ENCODE data around the gene HK1.

The HK1 gene

DNA sequence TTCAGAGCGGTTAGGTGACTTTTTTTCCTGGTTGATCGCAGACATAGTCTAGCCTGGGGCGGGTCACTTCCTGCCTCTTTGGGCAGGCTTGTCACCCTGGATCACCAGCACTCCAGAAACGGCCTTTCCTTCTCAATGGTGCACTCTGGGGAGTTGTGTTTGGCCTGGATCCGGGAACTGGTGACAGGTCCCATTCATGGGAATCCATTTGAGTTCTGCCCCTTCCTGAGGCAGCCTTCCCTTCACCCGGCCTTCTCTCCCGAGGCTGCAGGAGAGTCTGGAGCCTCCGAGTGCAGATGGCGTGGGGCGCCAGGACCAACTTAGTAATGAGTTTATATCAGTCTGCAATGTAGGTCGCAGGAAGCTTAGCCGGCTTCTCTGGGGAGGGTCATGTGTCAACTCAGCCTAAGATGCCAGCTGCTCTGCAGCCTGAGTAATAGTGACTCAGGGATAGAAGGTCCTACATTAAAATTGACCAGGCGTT, 84.2 kb downstream of the HK1 start:
- no peaks in the 10 kb centered on the region for H3K9me3 Mint-ChIP-seq
- peaks cover 28% of the 10 kb centered on the region for H3K4me1 Mint-ChIP-seq
- DNase-seq (ENCODE audit: low spot score in 2 of 2) = no peak
- peak overlapping the region; percentile 71 for H3K27ac Mint-ChIP-seq
- ATAC-seq (ENCODE audit: low read depth) = no peak
- no peaks in the 10 kb centered on the region for H3K27me3 Mint-ChIP-seq
- no peak overlapping the region for H3K4me3 Mint-ChIP-seq
- peaks cover 15% of the 10 kb centered on the region for H3K36me3 Mint-ChIP-seq

DNA sequence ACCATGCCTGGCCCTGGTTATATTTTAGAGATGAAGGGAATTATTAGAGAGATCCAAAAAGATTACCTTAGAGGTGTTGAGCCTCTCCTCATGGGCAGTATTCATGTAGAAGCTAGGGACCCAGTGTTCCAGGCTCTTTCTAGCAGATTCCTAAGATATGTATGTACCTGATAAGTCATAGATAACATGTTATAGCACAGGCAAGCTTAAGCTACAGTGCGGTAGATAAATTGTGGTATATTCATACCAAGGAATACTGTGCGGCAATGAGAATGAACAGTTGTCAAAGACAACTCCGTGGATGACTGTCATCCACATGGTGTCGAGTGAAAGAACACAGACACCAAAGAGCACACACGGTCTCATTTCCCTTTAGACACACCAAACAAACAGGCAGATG, 85.4 kb downstream of the HK1 start:
- Mint-ChIP-seq H3K36me3 (peaks cover 19% of the 10 kb centered on the region), H3K4me1 (peaks cover 22% of the 10 kb centered on the region)

DNA sequence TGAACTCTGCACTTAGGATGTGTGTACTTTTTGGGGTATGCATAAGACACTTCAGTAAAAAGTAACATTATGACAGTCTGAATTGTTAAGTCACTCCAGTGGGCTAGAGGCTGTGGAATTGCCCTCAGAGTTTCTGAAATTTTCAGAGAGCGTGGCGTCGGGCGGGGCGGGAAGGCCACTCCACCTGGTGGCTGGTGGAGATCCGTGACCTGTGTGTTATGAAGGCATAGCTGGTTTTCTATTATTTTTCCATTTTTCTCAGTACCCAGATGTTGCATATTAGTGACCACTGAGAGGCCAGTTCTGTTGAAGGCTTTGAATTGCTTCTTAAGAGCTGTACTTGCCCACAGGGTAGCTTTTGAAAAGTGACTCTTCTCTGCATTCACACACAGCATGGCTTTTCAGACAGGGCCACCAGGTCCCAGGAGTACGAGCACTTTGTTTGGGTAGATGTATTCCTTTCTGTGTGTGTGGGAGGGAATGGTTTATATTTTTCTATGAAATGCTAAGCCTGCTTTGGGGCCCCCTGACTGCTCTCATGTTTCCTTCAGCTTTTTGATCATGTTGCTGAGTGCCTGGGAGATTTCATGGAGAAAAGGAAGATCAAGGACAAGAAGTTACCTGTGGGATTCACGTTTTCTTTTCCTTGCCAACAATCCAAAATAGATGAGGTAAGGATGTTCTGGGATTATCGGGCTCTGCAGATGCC, 86.1 kb downstream of the HK1 start:
- Mint-ChIP-seq H3K4me3 (no peak overlapping the region), H3K36me3 (peaks cover 23% of the 10 kb centered on the region), H3K27ac (peak overlapping the region; percentile 71), H3K27me3 (no peaks in the 10 kb centered on the region), H3K9me3 (no peaks in the 10 kb centered on the region), H3K4me1 (peaks cover 19% of the 10 kb centered on the region)
- ATAC-seq (ENCODE audit: low read depth) (no peak), DNase-seq (ENCODE audit: low spot score in 2 of 2) (no peak)

More for the DNA sequence above, 85.4 kb downstream of the HK1 start:
- no peaks in the 10 kb centered on the region for H3K9me3 Mint-ChIP-seq
- DNase-seq (ENCODE audit: low spot score in 2 of 2) = no peak
- H3K27ac Mint-ChIP-seq = peak overlapping the region; percentile 71
- H3K4me3 Mint-ChIP-seq = no peak overlapping the region
- ATAC-seq (ENCODE audit: low read depth) = no peak
- no peaks in the 10 kb centered on the region for H3K27me3 Mint-ChIP-seq

DNA sequence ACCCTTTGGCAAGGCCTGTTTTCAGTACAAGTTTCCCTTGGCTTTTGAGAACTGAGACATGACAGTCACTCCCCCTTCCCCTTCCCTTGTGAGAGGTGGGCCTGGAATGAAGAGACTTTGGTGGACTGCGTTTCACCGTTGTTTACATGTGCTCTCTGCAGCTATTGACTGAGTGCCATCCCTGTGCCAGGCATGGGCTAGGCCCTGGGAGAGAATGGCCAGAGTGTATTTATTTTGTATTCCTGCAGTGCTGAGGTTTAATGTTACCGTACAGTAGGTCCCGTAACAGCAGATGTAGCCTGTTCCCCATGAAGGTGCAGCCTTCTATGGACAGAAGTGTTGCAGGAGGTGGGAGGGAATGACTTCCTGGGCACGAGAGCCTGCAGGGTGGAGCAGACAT, 88.4 kb downstream of the HK1 start:
- peaks cover 31% of the 10 kb centered on the region for H3K36me3 Mint-ChIP-seq
- H3K9me3 Mint-ChIP-seq = no peaks in the 10 kb centered on the region
- ATAC-seq (ENCODE audit: low read depth) (no peak), DNase-seq (ENCODE audit: low spot score in 2 of 2) (no peak)
- H3K27me3 Mint-ChIP-seq = no peaks in the 10 kb centered on the region
- H3K4me1 Mint-ChIP-seq = peaks cover 5% of the 10 kb centered on the region
- H3K4me3 Mint-ChIP-seq = no peak overlapping the region
- H3K27ac Mint-ChIP-seq = no peak overlapping the region

DNA sequence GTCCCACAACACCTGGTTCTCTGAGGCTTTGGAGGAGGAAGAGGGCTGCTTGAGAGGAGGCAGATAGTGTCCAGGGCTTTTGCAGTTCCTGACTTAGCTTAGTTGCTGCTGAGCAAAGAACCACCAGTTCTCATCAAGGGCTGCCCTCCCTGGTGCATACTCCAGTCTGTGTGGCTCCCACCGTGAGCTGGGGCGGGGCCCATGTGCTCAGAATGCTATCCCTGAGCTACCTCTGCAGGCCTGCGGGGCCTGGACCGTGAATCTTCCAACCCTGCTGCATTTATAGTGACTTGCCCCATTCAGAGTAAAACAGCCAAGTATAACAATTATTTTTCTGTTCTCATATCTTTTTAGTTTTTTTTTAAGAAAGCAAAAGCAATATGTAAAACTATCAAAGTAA, 89.2 kb downstream of the HK1 start:
- peaks cover 5% of the 10 kb centered on the region for H3K4me1 Mint-ChIP-seq
- ATAC-seq (ENCODE audit: low read depth) = no peak
- no peaks in the 10 kb centered on the region for H3K27me3 Mint-ChIP-seq
- no peak overlapping the region for H3K27ac Mint-ChIP-seq
- no peak for DNase-seq (ENCODE audit: low spot score in 2 of 2)
- H3K36me3 Mint-ChIP-seq = peaks cover 34% of the 10 kb centered on the region
- no peak overlapping the region for H3K4me3 Mint-ChIP-seq
- no peaks in the 10 kb centered on the region for H3K9me3 Mint-ChIP-seq

DNA sequence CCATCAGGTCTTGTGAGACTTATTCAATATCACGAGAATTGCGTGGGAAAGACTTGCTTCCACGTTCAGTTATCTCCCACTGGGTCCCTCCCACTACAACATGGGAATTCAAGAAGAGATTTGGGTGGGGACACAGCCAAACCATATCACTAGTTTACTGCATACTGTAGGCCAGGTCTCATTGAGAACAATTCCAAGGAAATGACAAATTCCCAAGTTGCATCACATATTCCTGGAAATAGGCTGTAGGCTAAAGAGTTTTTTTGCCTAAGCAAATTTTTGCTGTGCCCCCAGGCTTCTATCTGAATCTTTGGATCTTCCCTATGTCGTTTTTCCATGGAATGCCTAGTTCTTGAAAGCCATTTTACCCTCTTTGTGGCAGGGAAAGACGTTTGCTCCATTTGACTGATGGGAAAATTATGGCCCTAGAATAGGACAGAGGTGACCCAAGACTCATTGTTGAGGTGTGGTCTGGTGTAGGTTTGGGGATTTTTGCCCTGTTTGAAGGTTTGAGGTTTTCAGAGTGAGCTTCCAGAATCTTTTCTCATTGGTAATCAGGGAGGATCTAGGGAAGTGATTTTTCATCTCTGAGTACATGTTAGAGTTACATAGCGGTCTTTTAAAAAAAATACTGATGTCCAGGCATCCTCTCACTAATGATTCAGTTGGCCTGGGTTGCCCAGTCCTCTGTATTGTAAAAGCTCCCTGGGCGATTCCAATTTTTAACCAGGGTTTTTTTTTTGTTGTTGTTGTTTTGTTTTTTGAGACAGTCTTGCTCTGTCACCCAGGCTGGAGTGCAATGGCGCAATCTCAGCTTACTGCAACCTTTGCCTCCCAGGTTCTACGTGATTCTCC, 94.1 kb downstream of the HK1 start:
- no peaks in the 10 kb centered on the region for H3K27me3 Mint-ChIP-seq
- peaks cover 33% of the 10 kb centered on the region for H3K36me3 Mint-ChIP-seq
- no peaks in the 10 kb centered on the region for H3K9me3 Mint-ChIP-seq
- H3K27ac Mint-ChIP-seq = peak overlapping the region; percentile 11
- peaks cover 6% of the 10 kb centered on the region for H3K4me1 Mint-ChIP-seq
- H3K4me3 Mint-ChIP-seq = no peak overlapping the region
- DNase-seq (ENCODE audit: low spot score in 2 of 2) = no peak
- ATAC-seq (ENCODE audit: low read depth) = no peak

DNA sequence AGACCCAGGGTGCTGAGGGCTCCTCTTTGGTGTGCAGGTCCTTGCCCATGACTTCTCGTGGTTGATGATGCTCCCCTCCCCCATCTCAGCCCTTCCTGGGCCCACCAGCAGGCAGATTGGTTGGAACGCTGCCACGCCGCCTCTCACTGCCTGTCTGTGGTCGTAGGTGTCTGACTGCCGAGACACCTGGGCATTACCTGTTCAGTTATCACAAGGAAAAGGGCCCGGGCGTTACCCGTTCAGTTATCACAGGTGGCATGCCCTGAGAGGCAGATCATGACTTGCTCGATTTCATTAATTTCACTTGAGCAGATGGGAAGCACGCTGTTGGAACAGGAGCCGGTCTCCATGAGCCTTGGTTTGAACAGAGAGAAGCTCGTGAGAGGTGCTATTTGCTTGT, 95.9 kb downstream of the HK1 start:
- Mint-ChIP-seq H3K4me3 (no peak overlapping the region), H3K27ac (peak overlapping the region; percentile 15), H3K4me1 (peaks cover 15% of the 10 kb centered on the region), H3K9me3 (no peaks in the 10 kb centered on the region), H3K36me3 (peaks cover 36% of the 10 kb centered on the region), H3K27me3 (no peaks in the 10 kb centered on the region)
- no peak for ATAC-seq (ENCODE audit: low read depth)
- no peak for DNase-seq (ENCODE audit: low spot score in 2 of 2)

DNA sequence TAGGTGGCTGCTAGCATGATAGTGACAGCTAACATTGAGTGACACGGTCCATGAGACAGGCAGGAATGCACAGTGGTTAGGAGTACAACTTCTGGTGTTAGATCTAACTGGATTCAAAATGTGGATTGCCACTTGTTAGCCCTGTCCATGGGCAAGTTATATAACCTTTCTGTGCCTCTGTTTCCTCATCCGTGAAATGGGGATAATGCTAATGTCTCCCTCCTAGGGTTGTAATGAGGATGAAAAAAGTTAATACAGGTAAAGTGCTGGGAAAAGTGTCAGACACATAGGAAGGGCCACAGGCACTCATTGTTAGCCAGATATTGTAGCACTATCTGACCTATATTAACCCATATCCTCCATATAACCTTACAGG, 96.6 kb downstream of the HK1 start:
- peaks cover 35% of the 10 kb centered on the region for H3K36me3 Mint-ChIP-seq
- no peak overlapping the region for H3K4me3 Mint-ChIP-seq
- no peak for ATAC-seq (ENCODE audit: low read depth)

DNA sequence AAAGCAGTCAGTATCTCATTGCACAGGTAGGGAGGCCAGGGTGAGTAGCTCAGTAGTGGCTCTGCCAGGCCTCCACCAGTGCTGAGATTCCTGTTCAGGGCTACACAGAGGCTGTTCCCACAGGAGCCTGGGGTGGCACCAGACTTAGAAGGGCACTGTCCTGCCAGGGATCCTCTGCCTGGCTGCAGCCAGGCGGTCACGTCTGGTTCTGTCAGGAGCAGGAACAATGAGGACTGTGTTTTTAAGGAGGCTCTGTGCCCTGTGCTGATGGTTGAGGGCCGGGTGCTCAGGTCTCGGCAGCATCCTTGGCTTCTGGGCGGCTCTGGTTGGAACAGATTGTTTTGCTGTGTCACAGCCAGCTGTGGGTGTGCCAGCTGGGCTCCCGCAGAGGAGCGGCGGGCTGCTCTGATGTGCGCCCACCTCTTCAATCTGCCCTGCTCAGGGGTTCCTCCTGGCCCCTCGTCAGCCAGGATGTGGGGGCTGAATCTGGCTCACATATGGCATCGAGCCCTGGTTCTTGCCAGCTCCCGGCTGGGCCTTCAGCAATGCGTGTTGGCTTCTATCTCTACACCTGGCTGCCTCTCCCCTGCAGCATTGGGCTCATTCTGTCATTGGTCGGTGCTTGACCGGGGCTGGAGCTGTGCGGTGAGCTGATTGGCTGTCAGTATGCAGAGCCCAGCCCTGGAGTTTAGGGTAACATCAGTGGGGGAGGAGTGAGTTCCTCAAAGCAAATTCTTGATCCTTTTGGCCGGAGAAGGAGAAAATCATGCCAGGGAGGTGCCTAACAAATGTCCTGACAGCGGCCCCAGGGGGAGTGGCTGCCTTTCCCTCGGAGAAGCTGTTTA, 97.2 kb downstream of the HK1 start:
- Mint-ChIP-seq H3K4me1 (peaks cover 13% of the 10 kb centered on the region), H3K27me3 (no peaks in the 10 kb centered on the region), H3K9me3 (no peaks in the 10 kb centered on the region), H3K4me3 (no peak overlapping the region), H3K36me3 (peaks cover 30% of the 10 kb centered on the region), H3K27ac (peak overlapping the region; percentile 94)
- ATAC-seq (ENCODE audit: low read depth) (no peak), DNase-seq (ENCODE audit: low spot score in 2 of 2) (no peak)

More for the DNA sequence above, 96.6 kb downstream of the HK1 start:
- no peak for DNase-seq (ENCODE audit: low spot score in 2 of 2)
- H3K27ac Mint-ChIP-seq = peak overlapping the region; percentile 15
- H3K9me3 Mint-ChIP-seq = no peaks in the 10 kb centered on the region
- peaks cover 13% of the 10 kb centered on the region for H3K4me1 Mint-ChIP-seq
- no peaks in the 10 kb centered on the region for H3K27me3 Mint-ChIP-seq

DNA sequence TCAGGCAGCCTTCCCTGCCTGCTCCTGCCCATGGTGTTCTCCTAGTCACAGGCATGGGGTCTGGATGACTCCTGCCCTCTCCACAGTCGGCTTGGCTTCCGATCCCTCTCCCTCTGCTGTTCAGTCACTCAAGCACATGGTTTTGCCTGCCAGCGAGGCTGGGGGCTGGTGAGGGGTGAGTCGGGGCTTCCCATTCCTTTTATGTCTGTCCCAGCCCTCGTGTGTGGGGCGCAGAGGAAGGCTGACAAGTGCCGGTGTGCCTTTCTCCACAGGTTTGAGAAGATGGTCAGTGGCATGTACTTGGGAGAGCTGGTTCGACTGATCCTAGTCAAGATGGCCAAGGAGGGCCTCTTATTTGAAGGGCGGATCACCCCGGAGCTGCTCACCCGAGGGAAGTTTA, 98.4 kb downstream of the HK1 start:
- H3K36me3 Mint-ChIP-seq = peaks cover 22% of the 10 kb centered on the region
- H3K27ac Mint-ChIP-seq = peak overlapping the region; percentile 94
- no peak for DNase-seq (ENCODE audit: low spot score in 2 of 2)
- H3K4me1 Mint-ChIP-seq = peaks cover 13% of the 10 kb centered on the region
- no peak overlapping the region for H3K4me3 Mint-ChIP-seq
- no peaks in the 10 kb centered on the region for H3K9me3 Mint-ChIP-seq
- H3K27me3 Mint-ChIP-seq = no peaks in the 10 kb centered on the region
- no peak for ATAC-seq (ENCODE audit: low read depth)

DNA sequence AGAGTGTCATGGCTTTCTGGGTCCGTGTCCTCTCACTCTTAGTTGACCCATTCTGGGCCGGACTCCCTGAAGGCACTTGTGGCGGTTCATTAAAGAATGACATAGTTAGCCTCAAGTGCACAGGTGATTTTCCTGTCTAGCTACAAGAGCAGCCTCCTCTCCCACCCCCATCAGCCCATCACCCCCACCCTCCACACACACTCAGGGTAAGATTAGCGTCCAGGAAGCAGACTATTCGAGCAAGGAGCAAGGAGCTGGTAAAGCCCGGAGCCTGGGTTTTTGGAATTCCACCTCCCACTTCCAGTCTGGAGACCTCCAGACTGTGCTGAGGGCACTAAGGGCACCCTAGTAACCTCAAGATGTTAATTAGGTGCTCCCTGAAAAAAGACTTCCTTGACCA, 98.9 kb downstream of the HK1 start:
- no peak for DNase-seq (ENCODE audit: low spot score in 2 of 2)
- Mint-ChIP-seq H3K36me3 (peaks cover 18% of the 10 kb centered on the region), H3K4me3 (no peak overlapping the region), H3K27me3 (no peaks in the 10 kb centered on the region), H3K9me3 (no peaks in the 10 kb centered on the region), H3K4me1 (peaks cover 13% of the 10 kb centered on the region), H3K27ac (peak overlapping the region; percentile 94)
- ATAC-seq (ENCODE audit: low read depth) = no peak

DNA sequence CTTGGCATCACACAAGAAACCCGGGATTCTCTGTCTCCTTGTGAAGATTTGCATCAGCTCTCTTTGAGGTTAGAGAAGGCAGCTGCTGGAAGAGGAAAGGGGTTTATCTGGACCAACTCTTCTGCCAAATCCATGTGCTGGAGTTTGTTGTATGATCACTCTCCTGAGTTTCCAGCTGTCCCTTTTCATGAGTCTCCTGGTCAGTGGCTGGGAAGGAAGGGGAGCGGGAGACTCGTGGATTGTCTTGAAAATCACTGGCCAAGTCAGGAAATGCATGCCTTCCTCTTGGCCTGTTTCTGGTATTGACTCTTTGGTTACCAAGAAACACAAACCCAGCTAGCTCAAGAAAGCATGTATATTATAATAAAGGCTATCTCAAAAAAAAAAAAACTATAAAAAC, 99.6 kb downstream of the HK1 start:
- H3K27me3 Mint-ChIP-seq = no peaks in the 10 kb centered on the region
- no peak for ATAC-seq (ENCODE audit: low read depth)
- H3K9me3 Mint-ChIP-seq = no peaks in the 10 kb centered on the region
- H3K27ac Mint-ChIP-seq = peak overlapping the region; percentile 94
- DNase-seq (ENCODE audit: low spot score in 2 of 2) = no peak
- peaks cover 13% of the 10 kb centered on the region for H3K4me1 Mint-ChIP-seq
- H3K4me3 Mint-ChIP-seq = no peak overlapping the region
- peaks cover 21% of the 10 kb centered on the region for H3K36me3 Mint-ChIP-seq

DNA sequence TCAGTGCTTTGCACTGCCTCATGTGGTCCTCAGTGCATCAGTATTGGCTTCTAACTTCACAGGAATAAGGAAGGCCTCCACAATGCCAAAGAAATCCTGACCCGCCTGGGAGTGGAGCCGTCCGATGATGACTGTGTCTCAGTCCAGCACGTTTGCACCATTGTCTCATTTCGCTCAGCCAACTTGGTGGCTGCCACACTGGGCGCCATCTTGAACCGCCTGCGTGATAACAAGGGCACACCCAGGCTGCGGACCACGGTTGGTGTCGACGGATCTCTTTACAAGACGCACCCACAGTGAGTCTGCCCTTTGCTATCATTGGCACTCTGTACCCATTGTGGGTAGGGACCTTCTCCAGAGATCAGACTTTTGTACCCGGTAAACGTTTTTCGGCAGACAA, 101.5 kb downstream of the HK1 start:
- Mint-ChIP-seq H3K9me3 (no peaks in the 10 kb centered on the region), H3K36me3 (peaks cover 24% of the 10 kb centered on the region), H3K4me3 (no peak overlapping the region), H3K27ac (peak overlapping the region; percentile 63), H3K27me3 (no peaks in the 10 kb centered on the region), H3K4me1 (peaks cover 13% of the 10 kb centered on the region)
- ATAC-seq (ENCODE audit: low read depth) = no peak
- DNase-seq (ENCODE audit: low spot score in 2 of 2) = no peak

All from memory B cell (primary cell).